Prostate gland (tissue), 2 donors: ENCODE results near the gene ACP6.

Experiments
- POLR2A ChIP-seq: fragments of 450-650 bp; IDR thresholded peaks from one replicate; pipeline ENCODE4 v1.6.1; 2016; ENCODE audit warnings: antibody characterized with exemption, mild to moderate bottlenecking
- POLR2AphosphoS5 ChIP-seq: sonication (generic); formaldehyde crosslinking; IDR thresholded peaks from one replicate; pipeline ENCODE4 v1.6.1; 2017; ENCODE audit warnings: antibody characterized with exemption
- TF ChIP-seq, protein P1 (sequence below), 4 experiments: fragments of 200-600 bp in 2 of 4; fragments of 450-650 bp in 2 of 4; sonication (generic) in 2 of 4; IDR thresholded peaks; 1 replicate in 3 of 4; 2 replicates in 1 of 4; pipeline ENCODE4 v1.5.1; 2016 to 2019; ENCODE audit warnings: antibody characterized with exemption in 4 of 4, mild to moderate bottlenecking in 2 of 4, moderate library complexity in 2 of 4

DNA sequence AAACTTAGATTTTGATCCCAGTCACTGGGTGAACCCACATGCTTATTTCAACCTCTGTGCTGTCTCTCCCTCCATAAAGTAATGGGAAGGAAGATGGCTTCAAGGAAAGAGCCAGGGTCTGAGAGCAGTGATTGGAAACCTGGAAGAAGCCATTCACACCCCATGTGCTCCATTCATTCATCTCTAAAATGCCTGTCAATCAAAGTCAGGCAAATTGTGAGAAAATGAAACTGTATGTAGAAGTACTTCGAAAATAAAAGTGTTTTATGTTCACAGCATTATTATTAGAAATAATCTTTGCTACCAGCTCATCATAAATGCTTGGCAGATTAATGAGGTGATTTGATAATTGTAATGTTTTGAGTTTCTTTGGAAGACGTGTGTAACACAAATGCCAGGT lies 61.0 kb downstream of the ACP6 start:
- TF ChIP-seq, protein P1, sequence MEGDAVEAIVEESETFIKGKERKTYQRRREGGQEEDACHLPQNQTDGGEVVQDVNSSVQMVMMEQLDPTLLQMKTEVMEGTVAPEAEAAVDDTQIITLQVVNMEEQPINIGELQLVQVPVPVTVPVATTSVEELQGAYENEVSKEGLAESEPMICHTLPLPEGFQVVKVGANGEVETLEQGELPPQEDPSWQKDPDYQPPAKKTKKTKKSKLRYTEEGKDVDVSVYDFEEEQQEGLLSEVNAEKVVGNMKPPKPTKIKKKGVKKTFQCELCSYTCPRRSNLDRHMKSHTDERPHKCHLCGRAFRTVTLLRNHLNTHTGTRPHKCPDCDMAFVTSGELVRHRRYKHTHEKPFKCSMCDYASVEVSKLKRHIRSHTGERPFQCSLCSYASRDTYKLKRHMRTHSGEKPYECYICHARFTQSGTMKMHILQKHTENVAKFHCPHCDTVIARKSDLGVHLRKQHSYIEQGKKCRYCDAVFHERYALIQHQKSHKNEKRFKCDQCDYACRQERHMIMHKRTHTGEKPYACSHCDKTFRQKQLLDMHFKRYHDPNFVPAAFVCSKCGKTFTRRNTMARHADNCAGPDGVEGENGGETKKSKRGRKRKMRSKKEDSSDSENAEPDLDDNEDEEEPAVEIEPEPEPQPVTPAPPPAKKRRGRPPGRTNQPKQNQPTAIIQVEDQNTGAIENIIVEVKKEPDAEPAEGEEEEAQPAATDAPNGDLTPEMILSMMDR (IDR thresholded peaks at IDR 0.05) = no peak
- no peak for TF ChIP-seq POLR2A
- TF ChIP-seq POLR2AphosphoS5 = no peak
